ENCODE results near the gene MVD.

GRCh38 chr16:88705801-88706228, 42.9 kb upstream of the MVD start:
- TF ChIP-seq EZH2 (IDR thresholded peaks at IDR 0.05; ENCODE audit: low read length, missing control alignments) = no peak
- no peak for TF ChIP-seq CTCF (conservative IDR thresholded peaks at IDR 0.05 in 1 of 2, IDR thresholded peaks at IDR 0.05 in 1 of 2; ENCODE audit: low read depth in 1 of 2, low read length in 2 of 2)

Measured in fibroblast of lung (primary cell).